ENCODE measurements around the gene LSAMP. TPM values are rescaled to one million over a fixed set of nuclear protein-coding genes. Genes with fewer than 3 reads are reported as not detected.

The LSAMP gene
- total RNA-seq (2022), result not detected in 2 replicates
- Bru-seq, nascent RNA, result percentile 3 among the genes with signal in this experiment
- BruChase-seq, experiment 1, labeled RNA remaining after a 6-hour chase, result percentile 2 among the genes with signal in this experiment
- BruChase-seq, experiment 2, labeled RNA remaining after a 2-hour chase, result percentile 5 among the genes with signal in this experiment
- long read RNA-seq, partial matches to known transcripts, result 0 of 3 reads
- long read RNA-seq, other reads (novel, unspliced or antisense), result 3 of 3 reads

GRCh38 chr3:116445311-116445841 is at the start of gene LSAMP:
Gene LSAMP, minus strand, starts transcription at chr3:116445487.
- H3K27ac Mint-ChIP-seq (ENCODE audit: low read depth, unreplicated experiment), result no peak within 1 kb of the TSS
- TF ChIP-seq CTCF (IDR thresholded peaks at IDR 0.05; ENCODE audit: unreplicated experiment), result no peak
- H3K4me1 Mint-ChIP-seq (ENCODE audit: insufficient read depth, unreplicated experiment), result no peaks in the 10 kb centered on the region
- no peaks in the 10 kb centered on the region for H3K9me3 Mint-ChIP-seq (ENCODE audit: unreplicated experiment)
- H3K36me3 Mint-ChIP-seq (ENCODE audit: insufficient read depth, unreplicated experiment), result peaks cover 6% of the 10 kb centered on the region
- ChIA-PET POLR2A (no interaction called here), CTCF (interaction anchor here (0.6 kb wide), 1 partner anchor 604 kb away, joined by 3 read pairs; no protein-coding TSS in a partner anchor)
- no TSS peak for BruUV-seq (replicated peaks)
- intact Hi-C loops (cut with micrococcal nuclease), result no loop called here
- peaks cover 51% of the 10 kb centered on the region for H3K27me3 Mint-ChIP-seq (ENCODE audit: insufficient read depth, unreplicated experiment)
- no peak within 1 kb of the TSS for H3K4me3 Mint-ChIP-seq (ENCODE audit: unreplicated experiment)
- DNase-seq (ENCODE audit: unreplicated experiment), result no peak

GRCh38 chr3:116492379-116492778 is 47.1 kb upstream of the LSAMP start:
- POLR2A ChIA-PET, result no interaction called here
- no peaks in the 10 kb centered on the region for H3K27me3 Mint-ChIP-seq (ENCODE audit: insufficient read depth, unreplicated experiment)

GRCh38 chr3:116483135-116483534 is 37.8 kb upstream of the LSAMP start:
- no peaks in the 10 kb centered on the region for H3K36me3 Mint-ChIP-seq (ENCODE audit: insufficient read depth, unreplicated experiment)
- ChIA-PET CTCF (no interaction called here), POLR2A (interaction anchor here (0.7 kb wide), 1 partner anchor 1265 kb away, joined by 3 read pairs; no protein-coding TSS in a partner anchor)
- no peak overlapping the region for H3K27ac Mint-ChIP-seq (ENCODE audit: low read depth, unreplicated experiment)
- no TSS peak for BruUV-seq (replicated peaks)
- TF ChIP-seq CTCF (IDR thresholded peaks at IDR 0.05; ENCODE audit: unreplicated experiment), result no peak
- DNase-seq (ENCODE audit: unreplicated experiment), result no peak
- H3K27me3 Mint-ChIP-seq (ENCODE audit: insufficient read depth, unreplicated experiment), result no peaks in the 10 kb centered on the region
- H3K4me1 Mint-ChIP-seq (ENCODE audit: insufficient read depth, unreplicated experiment), result no peaks in the 10 kb centered on the region
- no peak overlapping the region for H3K4me3 Mint-ChIP-seq (ENCODE audit: unreplicated experiment)
- intact Hi-C loops (cut with micrococcal nuclease), result no loop called here
- H3K9me3 Mint-ChIP-seq (ENCODE audit: unreplicated experiment), result peaks cover 23% of the 10 kb centered on the region

More at GRCh38 chr3:116492379-116492778, 47.1 kb upstream of the LSAMP start:
- no peak for DNase-seq (ENCODE audit: unreplicated experiment)
- H3K4me1 Mint-ChIP-seq (ENCODE audit: insufficient read depth, unreplicated experiment), result no peaks in the 10 kb centered on the region
- H3K9me3 Mint-ChIP-seq (ENCODE audit: unreplicated experiment), result peaks cover 8% of the 10 kb centered on the region
- no peak overlapping the region for H3K4me3 Mint-ChIP-seq (ENCODE audit: unreplicated experiment)
- intact Hi-C loops (cut with micrococcal nuclease), result no loop called here
- no peak for TF ChIP-seq CTCF (IDR thresholded peaks at IDR 0.05; ENCODE audit: unreplicated experiment)
- CTCF ChIA-PET, result interaction anchor here (0.6 kb wide), 1 partner anchor 123 kb away, joined by 3 read pairs; no protein-coding TSS in a partner anchor
- H3K27ac Mint-ChIP-seq (ENCODE audit: low read depth, unreplicated experiment), result no peak overlapping the region
- no TSS peak for BruUV-seq (replicated peaks)
- H3K36me3 Mint-ChIP-seq (ENCODE audit: insufficient read depth, unreplicated experiment), result no peaks in the 10 kb centered on the region

GRCh38 chr3:116476691-116477090 is 31.4 kb upstream of the LSAMP start:
- CTCF ChIA-PET, result no interaction called here
- no peak for TF ChIP-seq CTCF (IDR thresholded peaks at IDR 0.05; ENCODE audit: unreplicated experiment)
- Mint-ChIP-seq H3K4me1 (ENCODE audit: insufficient read depth, unreplicated experiment) (no peaks in the 10 kb centered on the region), H3K27ac (ENCODE audit: low read depth, unreplicated experiment) (no peak overlapping the region), H3K9me3 (ENCODE audit: unreplicated experiment) (peaks cover 18% of the 10 kb centered on the region), H3K27me3 (ENCODE audit: insufficient read depth, unreplicated experiment) (no peaks in the 10 kb centered on the region), H3K36me3 (ENCODE audit: insufficient read depth, unreplicated experiment) (no peaks in the 10 kb centered on the region), H3K4me3 (ENCODE audit: unreplicated experiment) (no peak overlapping the region)
- BruUV-seq (replicated peaks), result no TSS peak
- no peak for DNase-seq (ENCODE audit: unreplicated experiment)
- intact Hi-C loops (cut with micrococcal nuclease), result no loop called here
- POLR2A ChIA-PET, result no interaction called here

Data from MCF 10A (cell line).